RWPE1 (cell line): ENCODE data around the gene BOD1L2.

ENCODE experiments used
- CTCF ChIA-PET: fragments of 350-600 bp; sonication (Branson Sonifier 250); formaldehyde crosslinking; extraction: SDS; loops from one replicate; lab custom pipeline; 2021; lab: Yijun Ruan, JAX
- POLR2A ChIA-PET: fragments of 400-600 bp; formaldehyde crosslinking; extraction: SDS; loops from one replicate; lab custom pipeline; 2020; ENCODE audit warnings: antibody characterized with exemption; ENCODE audit not compliant: low non-redundant PET; lab: Yijun Ruan, JAX
- DNase-seq: peaks from one replicate; pipeline ENCODE4 v3.0.0; 2012; ENCODE audit warnings: low spot score
- H3K27ac ChIP-seq: fragments of 450-650 bp; 2 replicates; pipeline ENCODE4 v1.5.1; 2017
- CTCF ChIP-seq: fragments of 450-650 bp; conservative IDR thresholded peaks from 2 replicates; pipeline ENCODE4 v1.5.1; 2017; ENCODE audit warnings: low read depth, mild to moderate bottlenecking

BOD1L2 gene

GRCh38 chr18:57167617-57168308, 20.9 kb downstream of the BOD1L2 start:
- H3K27ac ChIP-seq = no peak overlapping the region
- no peak for DNase-seq
- CTCF ChIA-PET = interaction anchor here (0.7 kb wide), 1 partner anchor 24 kb away, joined by 3 read pairs; no protein-coding TSS in a partner anchor
- TF ChIP-seq CTCF = no peak
- POLR2A ChIA-PET = no interaction called here

DNA sequence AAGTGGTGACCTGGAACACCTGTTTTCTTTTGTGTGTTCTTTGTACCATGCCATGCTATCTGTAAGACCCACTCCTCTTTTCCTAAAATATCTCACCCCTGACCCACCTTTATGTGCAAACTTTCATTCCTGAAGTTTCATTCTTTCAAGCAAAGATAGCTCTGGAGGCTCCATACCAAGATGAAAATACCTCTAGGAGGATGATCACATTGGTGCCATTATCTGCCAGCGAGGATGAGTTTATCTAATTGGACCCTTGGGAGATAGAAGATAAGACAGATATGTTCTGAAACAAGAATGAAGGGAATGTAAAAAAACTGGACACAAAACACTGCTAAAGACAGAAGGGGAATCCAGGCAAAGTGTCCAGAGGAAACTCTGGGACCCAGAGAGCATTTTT, 24.1 kb downstream of the BOD1L2 start:
- ChIA-PET POLR2A (no interaction called here), CTCF (no interaction called here)
- DNase-seq = no peak
- no peak overlapping the region for H3K27ac ChIP-seq
- TF ChIP-seq CTCF = no peak

GRCh38 chr18:57175532-57175931, 28.6 kb downstream of the BOD1L2 start:
- CTCF ChIA-PET = interaction anchor here (0.6 kb wide), 1 partner anchor 317 kb away, joined by 3 read pairs; no protein-coding TSS in a partner anchor
- POLR2A ChIA-PET = no interaction called here
- TF ChIP-seq CTCF = no peak
- no peak overlapping the region for H3K27ac ChIP-seq
- no peak for DNase-seq

DNA sequence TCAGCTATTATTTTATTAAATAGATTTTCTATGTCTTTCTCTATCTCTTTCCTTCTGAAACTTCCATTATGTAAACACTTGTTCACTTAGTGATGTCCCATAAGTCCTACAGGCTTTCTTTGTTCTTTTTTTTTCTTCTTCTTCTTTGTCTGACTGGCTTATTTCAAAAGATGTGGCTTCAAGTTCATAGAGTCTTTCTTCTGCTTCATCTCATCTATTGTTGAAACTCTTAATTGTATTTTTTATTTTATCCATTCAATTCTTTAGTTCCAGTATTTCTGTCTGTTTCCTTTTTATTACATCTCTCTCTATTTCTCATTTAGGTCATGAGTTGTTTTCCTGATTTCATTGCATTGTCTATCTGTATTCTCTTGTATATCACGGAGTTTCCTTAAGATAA, 38.5 kb downstream of the BOD1L2 start:
- POLR2A ChIA-PET = no interaction called here
- no peak for DNase-seq
- no peak for TF ChIP-seq CTCF
- CTCF ChIA-PET = no interaction called here
- H3K27ac ChIP-seq = no peak overlapping the region

DNA sequence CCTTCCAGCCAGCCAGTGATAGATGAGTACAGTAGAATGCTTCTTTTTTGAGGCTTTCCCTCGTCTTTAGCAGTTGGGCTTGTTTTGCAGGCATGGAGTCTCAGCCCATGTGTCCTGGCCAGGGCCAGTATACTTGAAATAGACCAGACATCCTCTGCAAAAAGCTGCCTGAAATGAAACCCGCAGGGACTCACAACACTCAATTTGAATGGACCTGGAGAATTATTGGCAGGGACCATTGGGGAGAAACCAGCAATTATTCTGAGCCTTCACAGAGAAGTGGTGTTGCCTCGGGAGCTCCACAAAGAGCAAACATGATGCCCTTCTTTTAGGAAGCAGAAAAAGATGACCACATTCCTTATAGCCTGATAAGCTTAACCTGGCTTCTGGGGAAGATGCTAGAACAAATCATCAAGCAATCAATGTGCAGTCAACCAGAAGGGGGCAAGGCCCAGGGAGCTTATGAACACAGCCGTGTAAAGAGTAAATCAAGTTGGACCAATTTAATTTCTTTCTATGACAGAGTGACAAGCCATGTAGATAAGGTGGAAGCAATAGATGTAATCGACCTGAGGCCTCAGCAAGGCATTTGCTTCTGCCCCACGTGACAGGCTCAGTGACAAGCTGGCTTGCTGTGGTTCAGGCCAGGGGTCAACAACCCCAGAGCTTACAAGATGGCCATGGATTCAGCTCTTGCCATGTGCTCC, 42.1 kb downstream of the BOD1L2 start:
- POLR2A ChIA-PET = no interaction called here
- H3K27ac ChIP-seq = no peak overlapping the region
- no peak for TF ChIP-seq CTCF
- CTCF ChIA-PET = no interaction called here
- DNase-seq = no peak

DNA sequence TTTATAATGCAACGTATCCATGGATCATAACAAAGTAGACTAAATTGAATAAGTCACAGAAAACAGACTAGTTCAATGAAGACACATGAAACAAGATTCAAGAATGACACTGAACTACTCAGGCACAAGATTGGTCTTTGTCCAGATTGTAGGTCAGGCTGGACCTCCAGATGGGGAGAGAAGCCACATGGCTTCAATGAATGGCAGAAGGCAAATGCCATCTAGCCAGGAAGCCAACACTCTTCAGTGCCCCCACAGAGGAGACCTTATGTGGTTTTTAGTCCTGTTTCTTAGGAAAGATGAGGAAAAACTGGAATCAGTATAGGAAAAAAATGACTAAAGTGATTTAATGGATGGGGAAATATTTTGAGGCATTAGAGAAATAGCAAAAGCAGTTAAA, 43.1 kb downstream of the BOD1L2 start:
- ChIA-PET POLR2A (no interaction called here), CTCF (no interaction called here)
- DNase-seq = no peak
- H3K27ac ChIP-seq = no peak overlapping the region
- TF ChIP-seq CTCF = no peak
